Glutamatergic neuron (in vitro differentiated cells): ENCODE data around the gene RAB19. TPM values are rescaled to one million over a fixed set of nuclear protein-coding genes. Genes with fewer than 3 reads are reported as not detected.

Experiments
- DNase-seq: peaks from one replicate; pipeline ENCODE4 v3.0.0; 2022
- H3K27ac Mint-ChIP-seq: one replicate; pipeline ENCODE4 v1.8.0; 2020; ENCODE audit warnings: mild to moderate bottlenecking, mixed read lengths, inconsistent platforms; ENCODE audit not compliant: unreplicated experiment
- H3K27me3 Mint-ChIP-seq: one replicate; pipeline ENCODE4 v1.8.0; 2020; ENCODE audit warnings: mild to moderate bottlenecking, moderate library complexity, mixed read lengths, inconsistent platforms; ENCODE audit not compliant: unreplicated experiment
- H3K36me3 Mint-ChIP-seq: one replicate; pipeline ENCODE4 v1.8.0; 2020; ENCODE audit warnings: mild to moderate bottlenecking, mixed read lengths, inconsistent platforms; ENCODE audit not compliant: unreplicated experiment
- H3K4me1 Mint-ChIP-seq: one replicate; pipeline ENCODE4 v1.8.0; 2020; ENCODE audit warnings: mild to moderate bottlenecking, low read depth, mixed read lengths, inconsistent platforms; ENCODE audit not compliant: unreplicated experiment
- H3K4me3 Mint-ChIP-seq: one replicate; pipeline ENCODE4 v1.8.0; 2020; ENCODE audit warnings: mild to moderate bottlenecking, mixed read lengths, inconsistent platforms; ENCODE audit not compliant: unreplicated experiment
- H3K9me3 Mint-ChIP-seq: one replicate; pipeline ENCODE4 v1.8.0; 2020; ENCODE audit warnings: mild to moderate bottlenecking, moderate library complexity, mixed read lengths, inconsistent platforms; ENCODE audit not compliant: unreplicated experiment
- long read RNA-seq: library from polyadenylated mRNA; unstranded; transcript quantifications from one replicate; pipeline ENCODE4 v2.0.0, GENCODE V29; 2020; ENCODE audit not compliant: unreplicated experiment
- total RNA-seq: library from RNA; stranded (reverse); fragmentation: NEBNext Ultra II Directional; extraction: Animal tissue kit (Norgen Biotek cat#: 25700); gene quantifications from one replicate; pipeline ENCODE4 v1.2.1, GENCODE V29; 2021; ENCODE audit not compliant: unreplicated experiment
- TF ChIP-seq, protein P1 (sequence below): fragments of 200-600 bp; sonication (generic); IDR thresholded peaks from one replicate; pipeline ENCODE4 v1.5.0; 2021; ENCODE audit not compliant: partially characterized antibody, unreplicated experiment

The RAB19 gene, protein sequence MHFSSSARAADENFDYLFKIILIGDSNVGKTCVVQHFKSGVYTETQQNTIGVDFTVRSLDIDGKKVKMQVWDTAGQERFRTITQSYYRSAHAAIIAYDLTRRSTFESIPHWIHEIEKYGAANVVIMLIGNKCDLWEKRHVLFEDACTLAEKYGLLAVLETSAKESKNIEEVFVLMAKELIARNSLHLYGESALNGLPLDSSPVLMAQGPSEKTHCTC
- not detected for total RNA-seq
- long read RNA-seq: 0 reads

DNA sequence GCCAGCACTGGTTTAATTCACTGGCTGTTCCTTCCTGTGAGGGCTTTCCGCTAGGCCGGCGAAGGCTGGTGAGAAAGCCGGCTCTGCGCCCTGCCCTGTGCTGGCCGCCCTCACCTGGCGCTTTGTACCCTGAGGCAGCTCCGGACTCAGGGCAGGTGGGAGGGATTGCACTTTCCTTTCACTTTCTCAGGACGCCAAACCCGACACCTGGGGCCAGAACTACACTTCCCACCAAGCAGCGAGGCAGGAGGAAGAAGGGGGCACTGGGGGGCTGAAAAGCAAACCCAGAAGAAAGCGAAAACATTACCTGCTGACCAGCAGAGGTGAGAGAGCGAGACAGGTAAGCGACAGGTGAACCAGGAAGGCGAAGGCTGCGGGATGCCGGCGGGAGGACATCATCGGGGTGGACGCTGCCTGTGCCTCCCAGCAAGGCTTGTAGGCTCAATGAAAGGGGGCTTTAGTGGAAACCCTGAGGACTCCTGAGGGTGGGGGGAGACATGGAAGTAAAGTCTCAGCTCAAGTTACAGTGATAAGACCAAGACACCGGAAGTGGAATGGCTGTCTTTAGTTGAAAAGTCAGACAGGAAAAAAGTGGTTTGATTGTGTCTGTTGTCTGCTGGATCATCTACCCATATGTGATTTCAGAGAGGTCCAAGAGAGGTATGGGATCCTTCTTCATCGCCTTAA is at the start of gene RAB19:
TSS of gene RAB19 (plus strand) at position 181 of the 687 bp plus-strand sequence. CDS start 3,589 bp downstream, outside the sequence.
- H3K9me3 Mint-ChIP-seq: peaks cover 2% of the 10 kb centered on the region
- H3K4me3 Mint-ChIP-seq: peak within 1 kb of the TSS; percentile 40
- no peak within 1 kb of the TSS for H3K27ac Mint-ChIP-seq
- peaks cover 5% of the 10 kb centered on the region for H3K27me3 Mint-ChIP-seq
- DNase-seq: no peak
- peaks cover 8% of the 10 kb centered on the region for H3K4me1 Mint-ChIP-seq
- H3K36me3 Mint-ChIP-seq: no peaks in the 10 kb centered on the region
- TF ChIP-seq, protein P1, sequence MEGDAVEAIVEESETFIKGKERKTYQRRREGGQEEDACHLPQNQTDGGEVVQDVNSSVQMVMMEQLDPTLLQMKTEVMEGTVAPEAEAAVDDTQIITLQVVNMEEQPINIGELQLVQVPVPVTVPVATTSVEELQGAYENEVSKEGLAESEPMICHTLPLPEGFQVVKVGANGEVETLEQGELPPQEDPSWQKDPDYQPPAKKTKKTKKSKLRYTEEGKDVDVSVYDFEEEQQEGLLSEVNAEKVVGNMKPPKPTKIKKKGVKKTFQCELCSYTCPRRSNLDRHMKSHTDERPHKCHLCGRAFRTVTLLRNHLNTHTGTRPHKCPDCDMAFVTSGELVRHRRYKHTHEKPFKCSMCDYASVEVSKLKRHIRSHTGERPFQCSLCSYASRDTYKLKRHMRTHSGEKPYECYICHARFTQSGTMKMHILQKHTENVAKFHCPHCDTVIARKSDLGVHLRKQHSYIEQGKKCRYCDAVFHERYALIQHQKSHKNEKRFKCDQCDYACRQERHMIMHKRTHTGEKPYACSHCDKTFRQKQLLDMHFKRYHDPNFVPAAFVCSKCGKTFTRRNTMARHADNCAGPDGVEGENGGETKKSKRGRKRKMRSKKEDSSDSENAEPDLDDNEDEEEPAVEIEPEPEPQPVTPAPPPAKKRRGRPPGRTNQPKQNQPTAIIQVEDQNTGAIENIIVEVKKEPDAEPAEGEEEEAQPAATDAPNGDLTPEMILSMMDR: no peak

DNA sequence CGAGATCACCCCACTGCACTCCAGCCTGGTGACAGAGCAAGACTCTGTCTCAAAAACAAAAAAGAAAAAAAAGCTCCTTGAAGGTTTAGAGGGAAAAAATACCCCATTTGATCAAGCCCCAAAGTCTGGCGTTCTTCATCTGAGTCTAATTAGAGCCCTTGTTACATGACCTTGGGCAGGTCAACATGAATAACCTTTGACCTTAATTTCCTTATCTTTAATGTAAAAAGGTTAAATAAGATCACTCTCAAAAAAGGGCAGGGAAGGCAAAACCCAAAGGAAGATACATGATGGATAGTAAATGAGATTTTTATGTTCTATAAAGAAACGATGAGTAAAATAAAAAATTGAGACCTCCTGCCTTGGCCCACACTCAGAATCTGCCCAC is 45.8 kb upstream of the RAB19 start:
- Mint-ChIP-seq H3K4me3 (no peak overlapping the region), H3K27me3 (peaks cover 6% of the 10 kb centered on the region), H3K36me3 (peaks cover 13% of the 10 kb centered on the region), H3K4me1 (peaks cover 2% of the 10 kb centered on the region), H3K27ac (no peak overlapping the region), H3K9me3 (peaks cover 4% of the 10 kb centered on the region)
- no peak for DNase-seq
- TF ChIP-seq, protein P1: no peak

DNA sequence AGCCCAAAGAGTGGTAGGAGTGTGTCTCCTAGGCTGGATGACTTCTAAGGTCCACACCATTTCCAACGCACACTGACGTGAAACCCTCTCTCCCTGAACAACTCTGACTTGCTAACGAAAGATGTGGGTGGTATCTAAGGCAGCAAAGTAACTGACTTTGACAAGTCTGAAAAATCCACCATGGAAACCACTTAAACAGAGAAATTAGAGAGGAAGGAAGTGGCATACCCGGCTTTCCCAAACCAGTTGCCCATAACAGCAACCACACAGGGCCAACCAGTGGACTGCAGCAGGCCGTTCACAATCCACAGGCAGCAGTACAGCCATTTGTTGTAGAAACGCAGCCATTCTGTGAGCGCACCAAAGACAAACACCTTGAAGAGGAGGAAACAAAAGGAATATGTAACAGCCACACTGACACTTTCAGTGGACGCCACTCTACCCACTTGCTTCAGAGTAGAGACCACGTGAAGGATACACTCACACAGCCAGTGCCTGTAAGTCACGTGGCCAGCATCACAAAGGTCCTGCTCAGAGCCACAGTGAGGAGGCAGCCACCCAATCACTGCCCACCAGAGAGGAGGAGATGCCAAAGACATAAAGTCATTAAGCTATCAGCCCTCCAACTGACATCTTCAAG is 45.3 kb upstream of the RAB19 start:
- H3K4me3 Mint-ChIP-seq: no peak overlapping the region
- H3K27ac Mint-ChIP-seq: no peak overlapping the region
- peaks cover 4% of the 10 kb centered on the region for H3K9me3 Mint-ChIP-seq
- no peak for DNase-seq
- peaks cover 6% of the 10 kb centered on the region for H3K27me3 Mint-ChIP-seq
- H3K36me3 Mint-ChIP-seq: peaks cover 13% of the 10 kb centered on the region
- H3K4me1 Mint-ChIP-seq: peaks cover 2% of the 10 kb centered on the region
- TF ChIP-seq, protein P1: no peak

DNA sequence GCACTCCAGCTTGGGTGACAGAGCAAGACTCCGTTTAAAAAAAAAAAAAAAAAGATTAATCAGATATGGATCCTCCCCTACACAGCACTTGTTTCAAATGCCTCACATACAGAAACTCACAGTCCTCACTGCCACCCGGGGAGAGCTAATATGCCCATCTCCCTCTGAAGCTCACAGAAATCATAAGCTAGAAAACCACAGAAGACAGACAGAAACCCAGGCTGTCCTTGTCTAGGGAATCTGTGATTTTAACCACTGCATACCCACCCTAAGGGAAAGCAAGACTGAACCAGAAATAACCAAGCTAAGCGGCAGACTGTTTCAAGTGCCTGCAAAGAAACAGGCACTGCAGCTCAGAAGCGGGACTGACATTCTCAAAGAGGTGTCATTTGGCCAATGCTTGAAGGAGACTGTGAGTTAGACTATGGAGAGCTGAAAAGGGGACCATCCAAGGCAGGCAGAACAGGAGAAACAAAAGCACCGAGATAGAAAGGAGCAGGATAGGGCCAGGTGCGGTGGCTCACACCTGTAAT is 43.1 kb upstream of the RAB19 start:
- H3K4me3 Mint-ChIP-seq: no peak overlapping the region
- H3K27me3 Mint-ChIP-seq: peaks cover 6% of the 10 kb centered on the region
- TF ChIP-seq, protein P1: no peak
- peaks cover 4% of the 10 kb centered on the region for H3K9me3 Mint-ChIP-seq
- peaks cover 6% of the 10 kb centered on the region for H3K36me3 Mint-ChIP-seq
- H3K27ac Mint-ChIP-seq: peak overlapping the region; percentile 60
- no peak for DNase-seq
- peaks cover 10% of the 10 kb centered on the region for H3K4me1 Mint-ChIP-seq
